HepG2 (cell line): ENCODE data around the gene RIC3. TPM values are rescaled to one million over a fixed set of nuclear protein-coding genes. Genes with fewer than 3 reads are reported as not detected.

ENCODE experiments used
- ATAC-seq: fragments of 200-7000 bp; cut with Tn5 transposase; 3 replicates; pipeline ENCODE4 v1.9.1; 2020; ENCODE audit warnings: mild to moderate bottlenecking, moderate library complexity
- BruUV-seq: library from RNA; stranded (reverse); fragments of 400-500 nt; replicated peaks from 2 replicates; lab custom pipeline; 2021; lab: Mats Ljungman, UMichigan
- CTCF ChIA-PET: fragments of 300-600 bp; formaldehyde crosslinking; extraction: SDS; loops from one replicate; lab custom pipeline; 2021; ENCODE audit warnings: low total read pairs, inconsistent platforms, low intra/inter-chr PET ratio; lab: Yijun Ruan, JAX
- POLR2A ChIA-PET: fragments of 350-600 bp; sonication (Branson Sonifier 250); formaldehyde crosslinking; loops from one replicate; lab custom pipeline; 2020; ENCODE audit warnings: antibody characterized with exemption, inconsistent platforms; lab: Yijun Ruan, JAX
- DNase-seq: peaks from one replicate; pipeline ENCODE4 v3.0.0-alpha.2; 2015; ENCODE audit warnings: low spot score
- FAIRE-seq: peaks from 3 replicates; lab custom pipeline; 2011; peaks lifted over from hg19 to GRCh38; lab: Jason Lieb, UNC
- H2AFZ ChIP-seq: one replicate; pipeline ENCODE4 v1.6.1; 2011; ENCODE audit warnings: low read length, inconsistent platforms
- H3K27ac ChIP-seq: fragments of 300-600 bp; 3 replicates; pipeline ENCODE4 v1.8.0; 2011; ENCODE audit warnings: mixed run types, mild to moderate bottlenecking, mixed read lengths, low read length, inconsistent platforms; ENCODE audit not compliant: insufficient read depth; ENCODE audit errors: extremely low read length
- H3K27me3 ChIP-seq, 2 experiments: fragments of 200-600 bp in 1 of 2; 2 replicates in 1 of 2; 3 replicates in 1 of 2; pipeline versions ENCODE4 v1.6.0 to v1.8.0; 2011; ENCODE audit warnings: low read length in 2 of 2, mild to moderate bottlenecking in 2 of 2, moderate library complexity in 2 of 2, inconsistent platforms in 1 of 2; ENCODE audit not compliant: insufficient read depth in 2 of 2, control insufficient read depth in 1 of 2
- H3K36me3 ChIP-seq, 2 experiments: fragments of 200-600 bp in 1 of 2; replicated peaks in 1 of 2; 2 replicates in 1 of 2; 3 replicates in 1 of 2; pipeline versions ENCODE4 v1.5.1 to v1.8.0; 2011; ENCODE audit warnings: low read length in 2 of 2, inconsistent platforms in 1 of 2; ENCODE audit not compliant: insufficient read depth in 2 of 2, control insufficient read depth in 1 of 2
- H3K4me1 ChIP-seq: 2 replicates; pipeline ENCODE4 v1.5.1; 2012; ENCODE audit warnings: low read length, inconsistent platforms; ENCODE audit not compliant: insufficient read depth
- H3K4me2 ChIP-seq: 2 replicates; pipeline ENCODE4 v1.6.0; 2011; ENCODE audit warnings: low read depth, low read length, inconsistent platforms
- H3K4me3 ChIP-seq, 3 experiments: fragments of 200-600 bp in 1 of 3; sonication (generic), shearing (Covaris generic) in 1 of 3; replicated peaks in 1 of 3; 2 replicates each; pipeline ENCODE4 v1.5.1; 2011 to 2016; ENCODE audit warnings: low read length in 3 of 3, inconsistent platforms in 2 of 3, low read depth in 2 of 3, mild to moderate bottlenecking in 2 of 3, control low read depth in 1 of 3, mixed read lengths in 1 of 3; ENCODE audit not compliant: insufficient read depth in 1 of 3
- H3K79me2 ChIP-seq: one replicate; pipeline ENCODE4 v1.6.1; 2011; ENCODE audit warnings: low read length, inconsistent platforms; ENCODE audit not compliant: insufficient read depth
- H3K9ac ChIP-seq: 2 replicates; pipeline ENCODE4 v1.6.0; 2011; ENCODE audit warnings: mild to moderate bottlenecking, low read depth, low read length, inconsistent platforms; ENCODE audit not compliant: insufficient read depth
- H3K9me3 ChIP-seq: 2 replicates; pipeline ENCODE4 v1.5.1; 2012; ENCODE audit warnings: mild to moderate bottlenecking, low read length
- H4K20me1 ChIP-seq: 2 replicates; pipeline ENCODE4 v1.6.0; 2011; ENCODE audit warnings: inconsistent platforms, mild to moderate bottlenecking, low read length, moderate library complexity; ENCODE audit not compliant: insufficient read depth
- FOSL2 ChIP-seq: sonication (generic); formaldehyde crosslinking; IDR thresholded peaks from 2 replicates; pipeline ENCODE4 v1.4.0; 2020; ENCODE audit warnings: missing genetic modification reagents
- GLMP ChIP-seq: sonication (generic); formaldehyde crosslinking; IDR thresholded peaks from 2 replicates; pipeline ENCODE4 v1.9.0; 2021; ENCODE audit warnings: missing genetic modification reagents, mild to moderate bottlenecking, borderline replicate concordance
- HDAC6 ChIP-seq: fragments of 200-600 bp; sonication (generic); IDR thresholded peaks from 2 replicates; pipeline ENCODE4 v1.7.0; 2017; ENCODE audit warnings: mild to moderate bottlenecking, antibody characterized with exemption, low read length, low read depth
- IKZF1 ChIP-seq: fragments of 450-650 bp; IDR thresholded peaks from 2 replicates; pipeline ENCODE4 v1.7.1; 2016
- JUNB ChIP-seq: sonication (generic); formaldehyde crosslinking; IDR thresholded peaks from 2 replicates; pipeline ENCODE4 v1.8.0; 2022; ENCODE audit warnings: missing genetic modification reagents, mild to moderate bottlenecking, borderline replicate concordance
- KDM5B ChIP-seq: sonication (generic); formaldehyde crosslinking; IDR thresholded peaks from 2 replicates; pipeline ENCODE4 v1.4.0; 2020; ENCODE audit warnings: missing genetic modification reagents, mild to moderate bottlenecking, borderline replicate concordance
- RFX5 ChIP-seq: IDR thresholded peaks from 2 replicates; pipeline ENCODE4 v1.6.1; 2011; ENCODE audit warnings: low read depth, low read length, improper control_type of control experiment
- ZBTB7B ChIP-seq: sonication (generic); formaldehyde crosslinking; IDR thresholded peaks from 2 replicates; pipeline ENCODE4 v1.4.0; 2020; ENCODE audit warnings: missing genetic modification reagents
- ZBTB8A ChIP-seq: sonication (generic); formaldehyde crosslinking; IDR thresholded peaks from 2 replicates; pipeline ENCODE4 v1.4.0; 2020; ENCODE audit warnings: mild to moderate bottlenecking, low read depth, missing genetic modification reagents, borderline replicate concordance
- ZNF18 ChIP-seq: sonication (generic); formaldehyde crosslinking; IDR thresholded peaks from 2 replicates; pipeline ENCODE4 v1.8.0; 2022; ENCODE audit warnings: mild to moderate bottlenecking, missing genetic modification reagents; ENCODE audit not compliant: insufficient replicate concordance
- ZNF20 ChIP-seq: sonication (generic); formaldehyde crosslinking; IDR thresholded peaks from 2 replicates; pipeline ENCODE4 v1.4.0; 2020; ENCODE audit warnings: mild to moderate bottlenecking, moderate library complexity, missing genetic modification reagents
- WGBS: methylation state at CpG from one replicate; pipeline ENCODE4 v1.1.6; 2017; ENCODE audit warnings: low lambda C conversion rate; 5-methylcytosine and 5-hydroxymethylcytosine counted together
- in situ Hi-C: cut with HindIII; loops from 2 replicates; pipeline ENCODE4 v1.10.0; 2017; ENCODE audit warnings: low pct_unique_long_range_greater_than_20kb; ENCODE audit not compliant: extremely low pct_ligation_motif_present
- intact Hi-C: fragments of 100-400 bp; cut with micrococcal nuclease; formaldehyde crosslinking; loops from one replicate; pipeline ENCODE4 v1.10.0; 2022; ENCODE audit not compliant: unreplicated experiment
- polyA plus RNA-seq, 8 experiments: library from polyadenylated mRNA; depleted of rRNA in 3 of 8; stranded (reverse) in 7 of 8; unstranded in 1 of 8; fragments of >200 nt; fragmentation: Illumina TruSeq in 4 of 8; extraction: Trizol in 4 of 8; gene quantifications; 2 replicates each; pipeline versions ENCODE4 v1.2.1 to v1.2.3, GENCODE V29; 2011 to 2016; ENCODE audit warnings: low read depth in 4 of 8, missing spikeins in 1 of 8, mixed read lengths in 1 of 8; ENCODE audit not compliant: insufficient read depth in 1 of 8
- total RNA-seq, 5 experiments: library from RNA; depleted of rRNA; stranded (reverse); fragments of >200 nt; fragmentation: Illumina TruSeq; extraction: Trizol; gene quantifications; 2 replicates each; pipeline ENCODE4 v1.2.3, GENCODE V29; 2016; ENCODE audit warnings: low read depth in 1 of 5

The RIC3 gene
- total and polyA plus RNA-seq, 2 of the 13 experiments (the other 11 are each of a cell fraction or from before 2014, with no cell fraction given), result not detected

GRCh38 chr11:8068605-8069221, 100.1 kb downstream of the RIC3 start:
- TF ChIP-seq HDAC6 (no peak), ZBTB7B (CRISPR knock-in tag) (0 out of 2 replicates have a peak, but pooled peaks have one; percentile 14), ZNF20 (CRISPR knock-in tag) (no peak), IKZF1 (no peak), JUNB (no peak), GLMP (CRISPR knock-in tag) (no peak), RFX5 (no peak), FOSL2 (peak; percentile 49), KDM5B (no peak), ZNF18 (CRISPR knock-in tag) (no peak), ZBTB8A (CRISPR knock-in tag) (no peak)
- Histone ChIP-seq H3K9me3 (no peaks in the 10 kb centered on the region), H3K79me2 (no peaks in the 10 kb centered on the region), H3K36me3 (no peaks in the 10 kb centered on the region), H3K9ac (no peak overlapping the region), H3K27me3 (peaks cover 2 to 44% of the 10 kb centered on the region in 2 experiments), H4K20me1 (no peaks in the 10 kb centered on the region), H3K27ac (no peak overlapping the region), H3K4me2 (peak overlapping the region; percentile 56), H3K4me3 (peak overlapping the region in 1 of 3 experiments; percentile 35; a peak in 2 of 6 replicates), H2AFZ (no peak overlapping the region), H3K4me1 (peaks cover 14% of the 10 kb centered on the region)
- in situ Hi-C loops (no loop called here), intact Hi-C loops (no loop called here)
- no TSS peak for BruUV-seq
- CTCF ChIA-PET, result interaction anchor here (2.1 kb wide), 1 partner anchor 36 kb away, joined by 12 read pairs; no protein-coding TSS in a partner anchor
- 3% methylated on average over 14 of the region's 15 CpGs for WGBS
- ATAC-seq (peak; percentile 80), FAIRE-seq (no peak), DNase-seq (peak; percentile 47)
- POLR2A ChIA-PET, result no interaction called here
